ENCODE data around the gene IRX6.

Gene IRX6

DNA sequence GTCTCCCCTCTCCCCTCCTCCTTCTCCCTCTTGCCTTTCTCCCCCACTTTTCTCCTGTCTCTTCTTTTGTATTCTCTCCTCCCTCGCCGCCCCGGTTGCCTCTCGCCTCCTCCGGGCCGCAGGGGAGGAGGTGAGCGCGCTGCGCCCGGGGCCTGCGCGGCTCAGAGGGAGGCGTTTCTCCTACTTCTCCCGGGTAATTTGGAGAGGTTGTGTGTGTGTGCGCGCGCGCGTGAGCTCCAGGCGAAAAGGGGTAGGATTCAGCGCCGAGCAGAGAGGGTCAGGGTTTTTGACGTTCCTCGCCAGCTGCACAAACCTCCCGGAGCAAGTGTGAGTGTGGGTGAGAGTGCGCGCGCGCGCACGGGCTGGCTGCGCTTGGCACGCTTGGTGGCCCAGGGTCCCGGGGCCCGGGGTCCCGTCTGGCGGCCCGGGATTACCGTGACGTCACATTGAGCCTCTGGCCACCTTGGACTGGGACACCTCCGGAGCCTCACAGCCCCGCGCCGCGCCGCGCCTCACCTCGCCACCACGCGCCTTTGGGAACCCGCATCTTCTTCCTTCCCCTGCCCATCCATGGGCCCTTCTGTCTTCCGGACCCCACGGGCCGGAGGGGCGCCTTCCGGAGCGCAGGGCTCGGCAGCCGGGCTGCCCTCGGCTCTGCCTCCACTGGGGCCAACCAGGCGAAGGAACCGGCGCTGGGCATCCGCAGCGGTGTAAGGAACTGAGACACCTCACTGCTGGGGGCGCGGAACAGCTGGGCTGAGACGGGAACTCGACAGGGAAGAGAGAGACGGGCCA is 479 bp downstream of the IRX6 start:
- DNase-seq, result no peak

GRCh38 chr16:55325080-55325447 is 1.1 kb downstream of the IRX6 start:
- no peak for DNase-seq

GRCh38 chr16:55325458-55326109 is 1.6 kb downstream of the IRX6 start:
- no peak for DNase-seq

GRCh38 chr16:55326261-55327092 is 2.5 kb downstream of the IRX6 start:
- no peak for DNase-seq

GRCh38 chr16:55328611-55329569 is 4.9 kb downstream of the IRX6 start:
- DNase-seq, result no peak

- no peak for DNase-seq
Observed at GRCh38 chr16:55329791-55330428, 5.9 kb downstream of the IRX6 start.

GRCh38 chr16:55330781-55331647 is 7.0 kb downstream of the IRX6 start:
- DNase-seq, result no peak

DNA sequence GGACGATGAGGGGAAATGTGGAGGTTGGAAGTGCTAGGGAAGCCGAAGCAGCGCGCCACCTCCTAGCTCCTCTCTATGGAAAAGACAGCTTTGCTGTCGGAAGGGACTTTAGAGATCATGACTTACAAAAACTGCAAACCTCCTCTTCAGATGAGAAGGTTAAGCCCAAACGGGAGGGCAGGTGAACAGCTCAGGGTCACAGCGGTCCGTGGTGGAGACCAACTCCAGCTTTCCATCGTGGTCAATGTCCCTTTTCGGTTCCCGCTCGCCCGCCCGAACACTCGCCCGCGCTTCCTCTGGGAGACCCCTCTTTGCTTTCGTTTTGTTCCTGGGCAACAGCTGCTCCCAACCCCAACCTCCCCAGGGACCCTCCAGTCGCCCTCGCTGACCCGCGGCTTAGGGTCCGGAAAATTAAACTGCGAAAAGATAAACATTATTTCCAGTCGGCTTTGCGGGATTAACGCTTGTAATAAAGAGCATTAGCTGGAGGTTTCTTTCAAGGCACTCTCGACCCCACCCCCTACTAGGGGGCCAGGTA is 7.7 kb downstream of the IRX6 start:
- DNase-seq, result no peak

GRCh38 chr16:55333684-55334083 is 9.7 kb downstream of the IRX6 start:
- DNase-seq, result no peak

DNA sequence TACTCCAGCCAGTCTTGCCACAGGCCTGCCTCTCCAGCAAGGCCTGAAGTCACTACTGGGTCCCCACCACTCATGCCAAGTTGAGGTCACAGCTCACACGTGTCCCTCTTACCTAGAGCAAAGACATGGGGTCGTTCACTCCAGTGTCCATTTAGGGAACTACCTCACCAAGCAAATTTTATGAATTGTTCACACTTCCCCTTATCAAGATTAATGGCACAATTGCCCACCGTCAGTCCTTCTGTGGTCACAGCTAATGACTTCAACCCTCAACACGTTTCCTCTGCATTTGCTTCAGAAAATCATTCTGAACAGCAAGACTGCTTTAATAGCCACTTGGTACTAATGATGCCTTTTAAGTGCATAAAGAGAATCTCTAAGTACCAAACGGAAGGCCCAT is 14.6 kb downstream of the IRX6 start:
- no peak for DNase-seq

GRCh38 chr16:55340445-55340844 is 16.4 kb downstream of the IRX6 start:
- DNase-seq, result no peak

DNA sequence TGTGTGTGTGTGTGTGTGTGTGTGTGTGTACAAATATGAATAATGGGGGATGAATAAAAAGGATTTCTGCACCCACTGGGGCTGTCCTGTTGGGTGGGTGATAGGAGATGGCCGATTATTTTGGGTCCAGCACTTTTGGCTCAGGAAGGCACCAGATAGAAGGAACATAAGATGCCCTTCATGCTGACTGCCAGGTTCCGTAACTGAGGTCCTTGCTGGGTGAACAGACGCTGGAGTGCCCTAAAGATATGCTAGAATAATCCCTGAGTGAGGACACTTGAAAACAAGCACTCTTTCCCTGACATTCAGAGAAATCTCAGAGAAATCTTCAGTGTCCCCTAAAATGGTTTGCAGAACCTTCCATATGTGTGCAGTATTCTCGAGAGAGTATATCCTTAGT is 17.7 kb downstream of the IRX6 start:
- no peak for DNase-seq

DNA sequence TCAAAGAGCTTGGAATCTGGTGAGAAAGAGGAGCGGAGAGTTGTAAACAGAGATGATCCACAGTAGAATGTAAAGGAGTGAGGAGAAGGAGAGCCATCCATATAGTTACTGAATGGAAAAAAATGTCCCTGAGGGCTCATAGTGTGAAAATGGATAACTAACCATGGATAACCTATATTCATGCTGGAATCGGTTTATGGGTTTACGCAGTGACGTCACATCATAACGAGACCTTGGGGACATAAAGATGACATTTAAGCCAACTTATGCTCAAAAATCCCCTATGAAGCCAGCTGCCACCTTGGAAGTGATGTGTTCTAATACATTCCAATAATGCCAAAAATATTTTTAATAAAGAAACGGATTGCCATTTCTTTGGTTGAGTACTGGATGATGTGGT is 22.5 kb downstream of the IRX6 start:
- DNase-seq, result no peak

DNA sequence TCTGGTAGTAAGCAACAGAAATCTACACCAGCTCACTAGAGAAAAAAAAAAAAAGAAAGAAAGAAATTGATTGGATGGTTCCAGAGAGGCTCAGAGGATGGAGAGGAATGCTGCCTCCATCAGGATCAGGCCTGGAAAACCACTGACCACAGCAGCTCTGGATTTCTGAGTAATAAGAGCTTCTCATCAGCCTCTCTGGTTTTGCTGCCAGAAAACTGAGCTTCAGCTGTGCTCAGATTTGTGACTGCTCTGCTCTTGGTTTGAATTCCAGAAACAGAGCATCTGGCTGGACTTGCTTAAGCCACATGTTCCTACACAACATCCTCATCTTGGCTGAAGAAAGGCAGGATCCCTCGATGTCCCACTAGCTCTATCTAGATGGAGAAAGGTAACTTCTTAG is 25.9 kb downstream of the IRX6 start:
- DNase-seq, result no peak

GRCh38 chr16:55350984-55351383 is 27.0 kb downstream of the IRX6 start:
- no peak for DNase-seq

GRCh38 chr16:55351936-55352335 is 27.9 kb downstream of the IRX6 start:
- DNase-seq, result no peak

- no peak for DNase-seq
Observed at GRCh38 chr16:55357241-55357640, 33.2 kb downstream of the IRX6 start.

DNA sequence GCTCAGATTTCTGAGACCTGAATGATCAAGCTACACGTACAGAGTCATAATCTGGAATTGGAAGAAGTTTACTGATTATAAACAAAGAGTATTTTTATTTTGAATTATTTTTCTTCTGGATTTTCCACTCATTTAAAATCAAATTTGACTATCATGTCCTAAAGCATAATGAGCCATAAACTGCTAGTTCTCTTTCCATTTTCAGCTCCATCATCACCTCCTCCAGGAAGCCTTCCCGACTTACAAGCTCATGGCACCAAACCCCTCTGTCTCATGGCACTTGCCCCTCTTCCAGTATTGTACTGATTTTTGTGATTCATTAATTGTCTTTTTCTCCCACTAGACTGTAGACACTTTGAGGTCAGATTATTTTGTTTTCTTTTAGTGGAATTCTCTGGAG is 35.9 kb downstream of the IRX6 start:
- DNase-seq, result no peak

DNA sequence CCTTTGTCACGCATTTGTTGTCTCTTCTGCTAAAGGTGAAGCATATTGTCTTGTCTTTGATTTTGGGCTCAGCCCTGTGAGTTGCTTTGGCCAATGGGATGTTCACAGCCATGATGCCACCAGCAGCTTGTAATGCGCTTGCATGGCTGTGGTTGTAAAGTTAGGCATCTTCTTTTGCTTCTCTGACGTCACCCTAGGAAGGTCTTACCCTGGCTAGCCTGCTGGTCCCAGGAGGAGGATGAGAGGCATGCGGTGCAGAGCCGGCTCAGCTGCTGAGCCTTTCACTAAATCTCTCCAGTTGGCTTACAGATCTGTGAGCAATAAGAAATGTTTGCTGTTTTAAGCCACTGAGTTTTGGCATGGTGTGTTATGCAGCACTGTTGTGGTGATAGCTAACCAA is 40.8 kb downstream of the IRX6 start:
- DNase-seq, result no peak

GRCh38 chr16:55367301-55367811 is 43.4 kb downstream of the IRX6 start:
- no peak for DNase-seq
